Measurements from ENCODE around the gene CTDSP1.

CTDSP1 gene

GRCh38 chr2:218434456-218434855, 34.8 kb downstream of the CTDSP1 start:
- Histone ChIP-seq H3K36me3 (ENCODE audit: control insufficient read depth, insufficient read depth, low read length) (no peaks in the 10 kb centered on the region), H3K4me1 (ENCODE audit: control insufficient read depth, insufficient read depth, low read length, poor library complexity, severe bottlenecking) (no peaks in the 10 kb centered on the region), H3K27ac (ENCODE audit: insufficient read depth, low read length, poor library complexity, severe bottlenecking) (no peak overlapping the region), H3K4me3 (ENCODE audit: insufficient read depth, low read depth, low read length, poor library complexity, severe bottlenecking) (no peak overlapping the region), H3K9me3 (ENCODE audit: control insufficient read depth, low read length) (no peaks in the 10 kb centered on the region), H3K27me3 (replicated peaks; ENCODE audit: control insufficient read depth, insufficient read depth, low read length, poor library complexity, severe bottlenecking) (no peaks in the 10 kb centered on the region)
- DNase-seq = no peak

GRCh38 chr2:218435003-218435982, 35.6 kb downstream of the CTDSP1 start:
- Histone ChIP-seq H3K4me3 (ENCODE audit: insufficient read depth, low read depth, low read length, poor library complexity, severe bottlenecking) (no peak overlapping the region), H3K27me3 (replicated peaks; ENCODE audit: control insufficient read depth, insufficient read depth, low read length, poor library complexity, severe bottlenecking) (no peaks in the 10 kb centered on the region), H3K27ac (ENCODE audit: insufficient read depth, low read length, poor library complexity, severe bottlenecking) (no peak overlapping the region), H3K4me1 (ENCODE audit: control insufficient read depth, insufficient read depth, low read length, poor library complexity, severe bottlenecking) (no peaks in the 10 kb centered on the region), H3K9me3 (ENCODE audit: control insufficient read depth, low read length) (no peaks in the 10 kb centered on the region), H3K36me3 (ENCODE audit: control insufficient read depth, insufficient read depth, low read length) (no peaks in the 10 kb centered on the region)
- no peak for DNase-seq

GRCh38 chr2:218436992-218437391, 37.3 kb downstream of the CTDSP1 start:
- Histone ChIP-seq H3K36me3 (ENCODE audit: control insufficient read depth, insufficient read depth, low read length) (no peaks in the 10 kb centered on the region), H3K9me3 (ENCODE audit: control insufficient read depth, low read length) (no peaks in the 10 kb centered on the region), H3K27me3 (replicated peaks; ENCODE audit: control insufficient read depth, insufficient read depth, low read length, poor library complexity, severe bottlenecking) (no peaks in the 10 kb centered on the region), H3K27ac (ENCODE audit: insufficient read depth, low read length, poor library complexity, severe bottlenecking) (no peak overlapping the region), H3K4me3 (ENCODE audit: insufficient read depth, low read depth, low read length, poor library complexity, severe bottlenecking) (no peak overlapping the region), H3K4me1 (ENCODE audit: control insufficient read depth, insufficient read depth, low read length, poor library complexity, severe bottlenecking) (no peaks in the 10 kb centered on the region)
- no peak for DNase-seq

GRCh38 chr2:218437969-218438368, 38.3 kb downstream of the CTDSP1 start:
- Histone ChIP-seq H3K9me3 (ENCODE audit: control insufficient read depth, low read length) (no peaks in the 10 kb centered on the region), H3K27ac (ENCODE audit: insufficient read depth, low read length, poor library complexity, severe bottlenecking) (no peak overlapping the region), H3K4me1 (ENCODE audit: control insufficient read depth, insufficient read depth, low read length, poor library complexity, severe bottlenecking) (no peaks in the 10 kb centered on the region), H3K27me3 (replicated peaks; ENCODE audit: control insufficient read depth, insufficient read depth, low read length, poor library complexity, severe bottlenecking) (no peaks in the 10 kb centered on the region), H3K4me3 (ENCODE audit: insufficient read depth, low read depth, low read length, poor library complexity, severe bottlenecking) (no peak overlapping the region), H3K36me3 (ENCODE audit: control insufficient read depth, insufficient read depth, low read length) (no peaks in the 10 kb centered on the region)
- DNase-seq = no peak

GRCh38 chr2:218438596-218438995, 38.9 kb downstream of the CTDSP1 start:
- no peaks in the 10 kb centered on the region for H3K27me3 ChIP-seq (replicated peaks; ENCODE audit: control insufficient read depth, insufficient read depth, low read length, poor library complexity, severe bottlenecking)
- no peaks in the 10 kb centered on the region for H3K9me3 ChIP-seq (ENCODE audit: control insufficient read depth, low read length)
- no peak overlapping the region for H3K4me3 ChIP-seq (ENCODE audit: insufficient read depth, low read depth, low read length, poor library complexity, severe bottlenecking)
- no peaks in the 10 kb centered on the region for H3K36me3 ChIP-seq (ENCODE audit: control insufficient read depth, insufficient read depth, low read length)
- H3K27ac ChIP-seq (ENCODE audit: insufficient read depth, low read length, poor library complexity, severe bottlenecking) = no peak overlapping the region
- H3K4me1 ChIP-seq (ENCODE audit: control insufficient read depth, insufficient read depth, low read length, poor library complexity, severe bottlenecking) = no peaks in the 10 kb centered on the region
- no peak for DNase-seq

- Histone ChIP-seq H3K27ac (ENCODE audit: insufficient read depth, low read length, poor library complexity, severe bottlenecking) (no peak overlapping the region), H3K4me1 (ENCODE audit: control insufficient read depth, insufficient read depth, low read length, poor library complexity, severe bottlenecking) (no peaks in the 10 kb centered on the region), H3K4me3 (ENCODE audit: insufficient read depth, low read depth, low read length, poor library complexity, severe bottlenecking) (no peak overlapping the region), H3K9me3 (ENCODE audit: control insufficient read depth, low read length) (no peaks in the 10 kb centered on the region), H3K27me3 (replicated peaks; ENCODE audit: control insufficient read depth, insufficient read depth, low read length, poor library complexity, severe bottlenecking) (no peaks in the 10 kb centered on the region), H3K36me3 (ENCODE audit: control insufficient read depth, insufficient read depth, low read length) (no peaks in the 10 kb centered on the region)
- no peak for DNase-seq
Observed at GRCh38 chr2:218444692-218445357, 45.2 kb downstream of the CTDSP1 start.

- Histone ChIP-seq H3K27me3 (replicated peaks; ENCODE audit: control insufficient read depth, insufficient read depth, low read length, poor library complexity, severe bottlenecking) (no peaks in the 10 kb centered on the region), H3K36me3 (ENCODE audit: control insufficient read depth, insufficient read depth, low read length) (no peaks in the 10 kb centered on the region), H3K9me3 (ENCODE audit: control insufficient read depth, low read length) (no peaks in the 10 kb centered on the region), H3K4me1 (ENCODE audit: control insufficient read depth, insufficient read depth, low read length, poor library complexity, severe bottlenecking) (no peaks in the 10 kb centered on the region), H3K27ac (ENCODE audit: insufficient read depth, low read length, poor library complexity, severe bottlenecking) (no peak overlapping the region), H3K4me3 (ENCODE audit: insufficient read depth, low read depth, low read length, poor library complexity, severe bottlenecking) (no peak overlapping the region)
- no peak for DNase-seq
Observed at GRCh38 chr2:218445602-218446001, 45.9 kb downstream of the CTDSP1 start.

- H3K27ac ChIP-seq (ENCODE audit: insufficient read depth, low read length, poor library complexity, severe bottlenecking) = no peak overlapping the region
- H3K4me3 ChIP-seq (ENCODE audit: insufficient read depth, low read depth, low read length, poor library complexity, severe bottlenecking) = no peak overlapping the region
- no peak for DNase-seq
- H3K36me3 ChIP-seq (ENCODE audit: control insufficient read depth, insufficient read depth, low read length) = no peaks in the 10 kb centered on the region
- H3K27me3 ChIP-seq (replicated peaks; ENCODE audit: control insufficient read depth, insufficient read depth, low read length, poor library complexity, severe bottlenecking) = no peaks in the 10 kb centered on the region
- no peaks in the 10 kb centered on the region for H3K9me3 ChIP-seq (ENCODE audit: control insufficient read depth, low read length)
- no peaks in the 10 kb centered on the region for H3K4me1 ChIP-seq (ENCODE audit: control insufficient read depth, insufficient read depth, low read length, poor library complexity, severe bottlenecking)
Observed at GRCh38 chr2:218446547-218446946, 46.9 kb downstream of the CTDSP1 start.

- H3K9me3 ChIP-seq (ENCODE audit: control insufficient read depth, low read length) = no peaks in the 10 kb centered on the region
- H3K4me1 ChIP-seq (ENCODE audit: control insufficient read depth, insufficient read depth, low read length, poor library complexity, severe bottlenecking) = no peaks in the 10 kb centered on the region
- DNase-seq = no peak
- no peak overlapping the region for H3K4me3 ChIP-seq (ENCODE audit: insufficient read depth, low read depth, low read length, poor library complexity, severe bottlenecking)
- no peaks in the 10 kb centered on the region for H3K36me3 ChIP-seq (ENCODE audit: control insufficient read depth, insufficient read depth, low read length)
- H3K27me3 ChIP-seq (replicated peaks; ENCODE audit: control insufficient read depth, insufficient read depth, low read length, poor library complexity, severe bottlenecking) = no peaks in the 10 kb centered on the region
- H3K27ac ChIP-seq (ENCODE audit: insufficient read depth, low read length, poor library complexity, severe bottlenecking) = no peak overlapping the region
Observed at GRCh38 chr2:218447072-218447471, 47.4 kb downstream of the CTDSP1 start.

- Histone ChIP-seq H3K4me3 (ENCODE audit: insufficient read depth, low read depth, low read length, poor library complexity, severe bottlenecking) (no peak overlapping the region), H3K27ac (ENCODE audit: insufficient read depth, low read length, poor library complexity, severe bottlenecking) (no peak overlapping the region), H3K36me3 (ENCODE audit: control insufficient read depth, insufficient read depth, low read length) (peaks cover 10% of the 10 kb centered on the region), H3K27me3 (replicated peaks; ENCODE audit: control insufficient read depth, insufficient read depth, low read length, poor library complexity, severe bottlenecking) (no peaks in the 10 kb centered on the region), H3K4me1 (ENCODE audit: control insufficient read depth, insufficient read depth, low read length, poor library complexity, severe bottlenecking) (no peaks in the 10 kb centered on the region), H3K9me3 (ENCODE audit: control insufficient read depth, low read length) (no peaks in the 10 kb centered on the region)
- no peak for DNase-seq
Observed at GRCh38 chr2:218448934-218449333, 49.3 kb downstream of the CTDSP1 start.
